GM19452 (cell line): ENCODE measurements around the gene CACNA1D.

ENCODE experiments used
- ATAC-seq: cut with Tn5 transposase; IDR thresholded peaks from one replicate; pipeline ENCODE4 v1.9.1; 2021; ENCODE audit not compliant: unreplicated experiment

The CACNA1D gene

DNA sequence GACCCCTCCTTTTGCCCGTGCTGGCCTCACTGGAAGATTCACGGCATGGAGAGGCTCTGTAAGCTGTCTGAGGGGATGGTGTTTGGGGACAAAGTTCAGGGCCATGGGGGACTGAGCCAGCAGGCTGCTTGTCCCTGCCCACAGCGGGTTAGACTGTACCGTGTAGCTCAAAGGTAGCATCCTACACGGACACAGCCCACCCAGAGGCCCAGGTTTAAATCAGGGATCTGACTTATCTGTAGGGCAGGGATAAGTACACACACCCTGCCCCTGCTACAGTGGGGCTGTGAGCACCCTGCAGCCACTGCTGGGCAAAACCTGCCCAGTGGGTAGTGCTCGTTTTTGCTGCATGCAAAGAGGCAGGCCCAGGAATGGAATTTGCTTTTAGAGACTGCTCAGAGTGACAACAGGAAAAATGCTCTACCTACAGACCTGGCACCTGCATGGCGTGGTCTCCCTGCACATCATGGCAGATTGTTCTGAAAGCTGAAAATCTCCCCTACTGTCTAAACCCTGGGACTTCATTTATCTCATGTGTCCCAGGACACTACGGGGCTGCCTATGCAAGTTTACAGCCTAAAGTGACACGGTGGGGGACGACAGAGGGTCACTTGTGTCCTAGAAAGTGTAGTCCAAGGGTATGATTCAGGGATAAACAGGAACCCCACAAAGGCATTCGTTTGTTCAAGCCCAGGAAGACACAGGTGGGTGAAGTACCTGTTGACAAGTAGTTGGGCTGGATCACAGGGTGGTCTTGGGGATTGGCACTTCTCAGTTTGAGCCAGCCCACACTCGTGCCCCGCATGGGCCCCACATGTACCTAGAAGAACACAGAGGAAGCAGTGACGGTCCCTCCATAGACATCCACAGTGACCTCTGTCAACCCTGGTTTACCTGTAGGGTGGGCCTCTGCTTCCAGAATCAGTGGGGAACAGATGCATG is 324.1 kb downstream of the CACNA1D start:
- no peak for ATAC-seq

DNA sequence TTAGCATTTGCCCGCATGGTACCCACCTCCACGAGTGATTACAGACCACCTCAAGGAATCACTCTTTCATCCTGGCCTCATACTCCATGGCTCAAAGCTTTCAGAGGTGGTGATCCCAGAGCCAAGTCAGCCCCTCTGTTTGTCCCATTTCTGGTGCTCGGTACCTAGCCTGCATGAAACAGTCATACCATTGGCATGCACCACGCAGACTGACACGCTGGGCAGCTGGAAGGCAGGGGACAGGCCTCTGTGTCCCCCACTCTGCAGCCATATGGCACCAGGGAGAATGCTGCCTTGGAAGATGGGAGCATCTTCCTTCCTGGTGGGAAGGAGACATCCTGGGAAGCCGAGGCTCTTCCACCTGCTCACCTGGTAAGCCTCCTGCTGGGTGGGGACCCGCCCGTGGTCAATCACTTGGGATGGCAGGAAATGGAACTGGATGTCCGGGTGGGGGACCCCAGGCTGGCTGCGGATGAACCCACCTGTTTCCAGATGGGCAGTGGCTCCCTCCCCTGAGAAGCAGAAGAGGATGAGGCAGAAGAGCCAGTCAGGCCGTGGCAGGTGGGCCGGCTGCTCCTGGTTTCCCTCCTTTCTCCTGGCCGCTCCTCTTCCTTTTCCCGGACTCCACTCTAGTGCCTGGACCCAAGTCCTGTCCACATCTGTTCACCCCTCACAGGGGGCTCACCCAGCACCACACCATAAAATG is 324.9 kb downstream of the CACNA1D start:
- ATAC-seq, result no peak

- ATAC-seq, result no peak
These were observed 325.7 kb downstream of the CACNA1D start for GRCh38 chr3:53820084-53820483.

DNA sequence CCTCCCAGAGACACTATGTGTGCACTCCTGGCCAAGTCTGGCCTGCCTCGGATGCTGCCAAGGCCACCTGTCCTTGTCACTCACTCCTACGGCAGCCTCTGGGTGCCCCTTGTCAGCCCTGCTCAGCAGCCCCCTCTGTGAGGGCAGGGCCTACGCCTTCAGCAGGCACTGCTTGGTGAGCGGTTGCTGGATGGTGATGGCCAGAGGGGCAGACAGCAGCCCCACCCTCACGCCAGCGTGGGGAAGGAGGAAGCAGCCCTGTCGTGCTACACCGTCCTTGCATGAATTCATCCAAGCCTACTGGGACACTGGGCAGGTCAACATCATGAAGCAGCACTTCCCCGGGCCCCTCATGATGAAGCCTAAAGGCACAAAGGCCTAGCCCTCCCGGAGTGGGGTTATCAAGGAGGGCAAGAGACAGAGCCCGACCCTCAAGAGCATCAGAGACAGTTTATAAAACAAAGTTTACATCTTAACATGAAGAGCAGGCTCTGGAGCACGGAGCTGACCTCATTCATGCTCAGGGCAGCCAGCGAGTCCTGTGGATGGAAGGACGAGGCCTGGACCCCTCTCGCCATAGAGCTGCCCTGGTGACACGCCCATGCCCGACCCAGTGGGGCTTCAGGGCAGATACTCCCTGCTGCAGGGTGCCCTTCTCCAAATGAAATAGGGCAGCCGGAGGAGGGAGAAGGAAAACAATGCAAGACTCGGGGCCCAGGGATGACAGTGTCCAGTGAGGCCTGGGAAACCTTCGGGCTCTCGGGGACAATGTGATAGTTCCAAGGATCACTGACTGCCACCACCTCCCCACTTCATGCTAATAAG is 326.6 kb downstream of the CACNA1D start:
- no peak for ATAC-seq

GRCh38 chr3:53821631-53822121 is 327.3 kb downstream of the CACNA1D start:
- no peak for ATAC-seq

DNA sequence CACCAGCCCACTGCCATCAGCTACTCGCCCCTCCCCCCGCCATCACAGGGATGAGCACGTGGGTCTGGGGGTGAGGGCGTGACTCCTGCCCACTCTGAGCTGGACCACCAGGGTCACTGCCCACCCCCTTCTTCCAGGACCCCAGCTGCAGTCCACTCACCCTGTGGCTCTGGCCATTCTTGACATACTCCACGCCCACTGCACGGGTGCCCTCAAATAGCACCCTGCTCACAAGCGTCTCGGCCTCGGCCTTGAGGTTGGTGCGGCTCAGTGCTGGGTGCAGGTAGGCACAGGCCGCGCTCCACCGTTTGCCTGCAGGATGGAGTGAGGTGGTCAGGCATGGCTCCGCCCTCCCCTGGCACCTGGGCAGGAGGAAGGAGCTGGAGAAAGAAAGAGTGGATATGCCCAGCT is 327.9 kb downstream of the CACNA1D start:
- ATAC-seq, result no peak

GRCh38 chr3:53823026-53823955 is 328.9 kb downstream of the CACNA1D start:
- ATAC-seq, result no peak

GRCh38 chr3:53823956-53824657 is 329.7 kb downstream of the CACNA1D start:
- ATAC-seq, result no peak

DNA sequence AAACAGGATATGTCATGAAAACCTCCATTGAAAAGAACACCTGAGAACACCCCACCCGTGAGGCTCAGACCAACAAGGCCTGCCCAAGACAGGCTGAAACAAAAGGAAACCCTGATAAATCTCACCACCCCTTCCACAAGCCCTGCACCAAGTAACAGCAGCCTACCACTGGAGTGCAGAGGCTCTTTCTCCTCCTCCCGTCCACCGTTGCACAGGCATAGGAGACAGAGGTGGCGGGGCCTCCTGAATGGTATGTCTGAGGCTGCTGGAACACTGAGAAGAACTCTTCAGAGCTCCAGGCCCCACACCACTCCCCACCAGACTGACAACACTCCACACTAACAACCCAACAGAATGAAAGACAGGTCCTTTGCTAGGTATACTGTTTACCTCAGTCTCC is 330.4 kb downstream of the CACNA1D start:
- ATAC-seq, result no peak

DNA sequence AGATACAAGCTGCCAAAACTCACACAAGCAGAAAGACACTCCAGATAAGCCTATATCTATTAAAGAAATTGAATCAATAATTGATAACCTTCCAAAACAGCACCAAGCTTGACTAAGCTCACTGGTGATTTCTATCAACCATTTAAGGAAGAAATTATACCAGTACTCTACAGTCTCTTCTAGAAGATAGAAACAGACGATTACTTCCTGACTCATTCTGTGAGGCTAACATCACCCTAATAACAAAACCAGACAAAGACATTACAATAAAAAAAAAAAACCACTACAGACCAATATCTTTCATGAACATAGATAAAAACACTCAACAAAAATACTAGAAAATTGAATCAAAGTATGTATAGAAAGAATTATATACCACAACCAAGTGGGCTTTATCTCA is 331.6 kb downstream of the CACNA1D start:
- ATAC-seq, result no peak

GRCh38 chr3:53828581-53828980 is 334.2 kb downstream of the CACNA1D start:
- ATAC-seq, result no peak

- ATAC-seq, result no peak
These were observed 335.2 kb downstream of the CACNA1D start for GRCh38 chr3:53829605-53830004.

DNA sequence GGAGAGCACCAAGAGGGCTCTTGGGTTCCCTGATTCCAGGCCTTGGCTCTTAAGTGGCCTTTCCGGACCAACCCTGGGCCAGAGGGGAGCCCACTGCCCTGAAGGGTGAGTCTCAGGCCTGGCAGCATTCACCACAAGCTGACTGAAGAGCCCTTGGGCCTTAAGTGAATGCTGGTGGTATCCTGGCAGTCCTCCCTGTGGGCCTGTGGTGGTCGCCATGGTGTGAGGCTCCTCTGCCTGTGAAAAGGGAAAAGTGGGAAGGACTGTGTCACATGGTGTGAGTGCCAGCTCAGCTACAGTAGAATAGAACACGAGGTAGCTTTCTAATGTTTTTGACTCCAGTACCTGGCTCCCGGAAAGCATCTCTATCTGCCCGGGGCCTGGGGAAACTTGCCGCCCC is 336.5 kb downstream of the CACNA1D start:
- no peak for ATAC-seq

DNA sequence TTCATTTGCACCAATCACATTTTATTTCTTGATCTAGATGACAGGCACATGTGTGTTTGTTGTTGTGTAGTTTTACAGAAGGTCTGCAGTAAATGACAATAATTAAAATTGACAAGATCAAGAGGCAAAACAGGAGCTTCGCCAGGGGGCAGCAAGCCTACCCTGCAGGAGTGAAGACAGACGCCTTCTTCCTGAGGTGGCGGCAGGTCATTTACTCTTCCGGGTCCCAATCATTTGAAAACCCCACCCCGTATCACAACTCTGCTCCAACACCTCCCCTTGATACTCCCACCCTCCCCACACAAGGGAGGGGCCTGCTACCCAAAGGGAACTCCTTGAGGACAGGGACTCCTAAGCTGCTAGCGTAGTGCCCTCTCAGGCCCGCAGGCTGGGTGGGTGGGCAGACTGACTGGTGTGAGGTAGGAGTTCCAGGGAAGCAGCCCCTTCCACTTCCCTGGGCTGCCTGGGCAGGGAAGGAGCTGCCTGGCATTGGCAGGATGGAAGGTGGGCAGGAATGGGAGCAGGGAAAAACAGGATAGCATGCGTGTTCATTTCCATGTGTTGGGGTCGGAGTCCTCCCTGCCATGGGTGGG is 338.7 kb downstream of the CACNA1D start:
- no peak for ATAC-seq

GRCh38 chr3:53833700-53834099 is 339.3 kb downstream of the CACNA1D start:
- no peak for ATAC-seq

- ATAC-seq, result no peak
These were observed 340.2 kb downstream of the CACNA1D start for GRCh38 chr3:53834429-53835095.

DNA sequence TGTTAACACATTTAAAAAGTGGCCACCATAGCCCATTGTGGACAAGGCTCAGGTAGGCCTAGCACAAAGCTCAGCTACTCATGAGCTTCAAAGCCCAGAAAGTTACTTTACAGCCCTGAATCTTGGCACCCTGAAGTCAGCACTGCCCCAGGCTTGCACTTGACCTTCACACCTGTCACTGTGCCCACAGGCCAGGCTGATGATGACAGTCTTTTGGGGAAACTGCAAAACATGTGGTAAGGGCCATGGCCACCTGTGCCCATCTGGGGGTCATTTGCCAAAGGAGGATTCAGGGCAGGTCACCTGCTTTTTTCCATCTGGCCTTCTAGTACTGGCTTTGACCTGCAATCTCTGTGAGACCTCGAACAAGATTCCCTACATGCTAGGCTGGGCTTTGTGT is 340.8 kb downstream of the CACNA1D start:
- no peak for ATAC-seq

- no peak for ATAC-seq
These were observed 341.9 kb downstream of the CACNA1D start for GRCh38 chr3:53836084-53836872.
